HCT116 (cell line): ENCODE results near the gene PLEKHA6.

Source experiments
- EZH2phosphoT487 ChIP-seq: fragments of 200-600 bp; IDR thresholded peaks from 2 replicates; pipeline ENCODE4 v1.6.1; 2018; ENCODE audit warnings: antibody characterized with exemption, borderline replicate concordance
- MAX ChIP-seq: IDR thresholded peaks from 2 replicates; pipeline ENCODE4 v1.6.1; 2012
- POLR2A ChIP-seq: IDR thresholded peaks from 2 replicates; pipeline ENCODE4 v1.7.0; 2011; ENCODE audit warnings: borderline replicate concordance; ENCODE audit not compliant: insufficient read depth, insufficient read length; ENCODE audit errors: extremely low read depth
- YY1 ChIP-seq: IDR thresholded peaks from 2 replicates; pipeline ENCODE4 v1.6.1; 2011; ENCODE audit warnings: low read length, low read depth, moderate library complexity, mild to moderate bottlenecking; ENCODE audit not compliant: insufficient replicate concordance; ENCODE audit errors: extremely low read depth
- ZBTB33 ChIP-seq: IDR thresholded peaks from 2 replicates; pipeline ENCODE4 v1.6.1; 2011; ENCODE audit warnings: mild to moderate bottlenecking, low read length, moderate library complexity; ENCODE audit not compliant: insufficient replicate concordance; ENCODE audit errors: extremely low read depth
- ZNF274 ChIP-seq: fragments of 200-500 bp; sonication (Bioruptor generic); IDR thresholded peaks from 2 replicates; pipeline ENCODE4 v1.6.1; 2014; ENCODE audit warnings: mild to moderate bottlenecking, low read depth, low read length, inconsistent platforms
- TF ChIP-seq, protein P1 (sequence below), 3 experiments: fragments of 200-600 bp in 1 of 3; sonication (generic) in 1 of 3; IDR thresholded peaks in 2 of 3; conservative IDR thresholded peaks in 1 of 3; 2 replicates each; pipeline ENCODE4 v1.5.1; 2012 to 2017; ENCODE audit warnings: low read depth in 2 of 3, low read length in 2 of 3, antibody characterized with exemption in 1 of 3, borderline replicate concordance in 1 of 3, control low read depth in 1 of 3, mild to moderate bottlenecking in 1 of 3, mixed read lengths in 1 of 3, mixed run types in 1 of 3, moderate library complexity in 1 of 3; ENCODE audit not compliant: insufficient read depth in 1 of 3

- TF ChIP-seq POLR2A: no peak
- TF ChIP-seq, protein P1, sequence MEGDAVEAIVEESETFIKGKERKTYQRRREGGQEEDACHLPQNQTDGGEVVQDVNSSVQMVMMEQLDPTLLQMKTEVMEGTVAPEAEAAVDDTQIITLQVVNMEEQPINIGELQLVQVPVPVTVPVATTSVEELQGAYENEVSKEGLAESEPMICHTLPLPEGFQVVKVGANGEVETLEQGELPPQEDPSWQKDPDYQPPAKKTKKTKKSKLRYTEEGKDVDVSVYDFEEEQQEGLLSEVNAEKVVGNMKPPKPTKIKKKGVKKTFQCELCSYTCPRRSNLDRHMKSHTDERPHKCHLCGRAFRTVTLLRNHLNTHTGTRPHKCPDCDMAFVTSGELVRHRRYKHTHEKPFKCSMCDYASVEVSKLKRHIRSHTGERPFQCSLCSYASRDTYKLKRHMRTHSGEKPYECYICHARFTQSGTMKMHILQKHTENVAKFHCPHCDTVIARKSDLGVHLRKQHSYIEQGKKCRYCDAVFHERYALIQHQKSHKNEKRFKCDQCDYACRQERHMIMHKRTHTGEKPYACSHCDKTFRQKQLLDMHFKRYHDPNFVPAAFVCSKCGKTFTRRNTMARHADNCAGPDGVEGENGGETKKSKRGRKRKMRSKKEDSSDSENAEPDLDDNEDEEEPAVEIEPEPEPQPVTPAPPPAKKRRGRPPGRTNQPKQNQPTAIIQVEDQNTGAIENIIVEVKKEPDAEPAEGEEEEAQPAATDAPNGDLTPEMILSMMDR (IDR thresholded peaks at IDR 0.05 in 2 of 3, conservative IDR thresholded peaks at IDR 0.05 in 1 of 3; ENCODE audit: borderline replicate concordance in 1 of 3, insufficient read depth in 1 of 3, low read depth in 2 of 3, low read length in 2 of 3): no peak
- no peak for TF ChIP-seq MAX
- no peak for TF ChIP-seq ZNF274
- TF ChIP-seq YY1: no peak
- TF ChIP-seq ZBTB33: no peak
- TF ChIP-seq EZH2phosphoT487: no peak
Observed at GRCh38 chr1:204180133-204180532, 179.6 kb downstream of the PLEKHA6 start.
